NK-92 (cell line): Measurements from ENCODE around the gene HMCES.
"Not testable (repeated sequence)": the region's sequence is repeated elsewhere in the genome, so short reads cannot be mapped to it uniquely, and the experiment has no call there.

Experiments used
- DNase-seq: peaks from one replicate; lab custom pipeline; 2025; ENCODE audit not compliant: unreplicated experiment; lab: John Stamatoyannopoulos, UW

HMCES gene

DNA sequence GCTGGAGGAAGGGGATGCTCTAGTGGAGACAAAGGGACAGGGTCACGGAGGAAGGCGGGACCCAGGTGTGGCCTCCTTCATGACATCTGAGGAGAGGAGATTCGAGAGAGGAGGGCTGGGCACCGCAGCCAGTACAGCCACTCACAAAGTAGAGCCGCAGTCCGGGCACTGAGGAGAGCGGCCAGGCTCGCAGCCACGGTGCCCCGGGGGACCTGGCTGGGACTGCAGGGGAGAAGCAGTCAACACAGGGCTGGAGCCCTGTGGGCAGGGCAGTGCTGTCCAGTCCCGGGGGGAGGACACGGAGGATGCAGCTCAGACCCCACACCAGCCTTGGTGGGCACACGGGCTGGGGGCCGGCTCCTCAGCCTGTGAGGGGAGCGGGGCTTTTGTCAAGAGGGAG is 40.3 kb downstream of the HMCES start:
- no peak for DNase-seq

DNA sequence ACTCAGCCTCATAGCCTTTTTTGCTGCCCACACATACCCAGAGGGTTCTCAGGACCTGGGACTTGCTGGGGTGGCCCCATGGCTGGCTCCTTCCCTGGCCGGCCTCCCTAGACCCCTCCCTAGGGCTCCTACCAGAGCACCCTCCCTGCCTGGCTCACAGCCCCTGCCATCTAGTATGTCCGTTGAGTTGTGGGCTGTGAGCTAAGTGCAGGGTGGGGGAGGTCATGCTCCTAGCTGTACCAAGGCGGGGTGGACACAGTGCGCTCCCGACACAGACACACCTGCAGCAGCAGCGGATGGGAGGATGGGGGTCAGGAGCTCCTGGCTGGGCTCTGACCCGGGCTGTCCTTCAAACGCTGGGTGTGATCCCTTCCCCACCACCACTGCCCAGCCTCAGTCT is 41.6 kb downstream of the HMCES start:
- DNase-seq, result no peak

DNA sequence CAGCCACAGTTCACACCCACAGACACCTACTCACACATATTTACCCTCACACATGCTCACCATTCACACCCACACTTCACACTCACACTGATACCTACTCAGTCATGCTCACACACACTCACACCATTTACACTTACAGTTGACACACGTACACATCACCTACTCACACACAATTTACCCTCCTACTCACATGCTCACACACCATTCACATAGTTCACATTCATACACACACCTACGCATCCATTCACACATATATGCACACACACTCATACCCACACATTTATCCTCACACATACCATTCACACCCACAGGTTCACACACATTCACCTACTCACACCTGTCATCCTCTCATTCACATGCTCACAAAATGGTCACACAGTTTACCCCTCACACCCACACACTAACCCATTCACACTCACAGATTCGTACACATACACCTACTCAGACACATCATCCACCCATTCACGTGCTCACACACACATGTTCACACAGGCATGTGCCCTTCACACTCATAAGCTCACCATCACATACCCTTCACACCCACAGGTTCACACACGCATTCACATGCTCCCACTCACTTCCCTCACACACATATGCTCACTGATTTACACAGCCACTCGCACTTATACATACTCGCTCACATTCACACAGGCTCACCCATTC is 42.3 kb downstream of the HMCES start:
- no peak for DNase-seq

DNA sequence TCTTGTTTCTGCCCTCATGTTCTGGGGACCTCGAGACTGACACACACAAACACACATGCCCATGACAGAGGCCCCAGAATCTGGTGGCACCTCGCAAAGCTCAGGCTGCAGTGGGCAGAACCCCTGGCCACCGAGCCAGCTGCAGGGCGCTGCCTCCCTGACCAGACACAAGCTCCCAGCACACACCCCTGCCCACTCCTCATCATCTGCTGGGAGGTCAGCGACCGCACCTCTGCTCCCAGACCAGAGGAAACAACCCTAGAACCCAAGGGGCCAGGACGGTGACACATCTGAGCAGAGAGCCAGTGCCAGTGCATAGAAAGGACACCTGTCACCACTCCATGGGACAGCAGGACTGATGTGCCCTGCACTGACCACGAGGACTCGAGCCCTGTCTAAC is 43.2 kb downstream of the HMCES start:
- DNase-seq, result no peak

DNA sequence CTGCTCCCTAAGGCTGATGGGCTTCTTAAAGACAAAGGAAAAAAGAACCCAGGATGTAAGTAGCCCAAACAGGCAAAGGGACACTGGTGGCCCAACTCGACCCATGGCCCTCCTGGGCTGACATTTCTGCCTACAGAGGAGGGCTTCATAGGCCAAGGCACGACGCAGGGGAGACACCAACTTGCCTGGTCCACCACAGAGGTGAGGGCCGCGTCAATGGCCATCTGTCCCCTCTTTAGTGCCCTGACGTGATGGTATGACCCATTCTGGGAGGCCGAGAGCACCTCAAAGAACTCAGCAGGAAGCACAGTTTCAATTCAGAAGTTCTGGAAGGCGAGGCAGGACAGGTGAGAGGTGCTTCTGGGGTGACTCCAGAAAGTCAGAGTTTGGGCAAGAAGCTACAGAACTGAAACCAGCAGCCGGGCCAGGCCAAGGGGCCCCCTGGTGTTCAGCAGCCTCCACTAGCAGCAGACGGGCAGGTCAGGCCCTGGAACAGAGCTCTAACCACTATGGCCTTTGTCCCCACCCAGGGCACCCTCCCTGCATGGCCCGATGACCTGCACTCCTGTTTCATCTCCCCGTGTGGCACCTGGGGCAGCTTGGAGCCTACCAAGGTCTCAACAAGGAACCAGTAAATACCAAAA is 45.1 kb downstream of the HMCES start:
- DNase-seq, result no peak

DNA sequence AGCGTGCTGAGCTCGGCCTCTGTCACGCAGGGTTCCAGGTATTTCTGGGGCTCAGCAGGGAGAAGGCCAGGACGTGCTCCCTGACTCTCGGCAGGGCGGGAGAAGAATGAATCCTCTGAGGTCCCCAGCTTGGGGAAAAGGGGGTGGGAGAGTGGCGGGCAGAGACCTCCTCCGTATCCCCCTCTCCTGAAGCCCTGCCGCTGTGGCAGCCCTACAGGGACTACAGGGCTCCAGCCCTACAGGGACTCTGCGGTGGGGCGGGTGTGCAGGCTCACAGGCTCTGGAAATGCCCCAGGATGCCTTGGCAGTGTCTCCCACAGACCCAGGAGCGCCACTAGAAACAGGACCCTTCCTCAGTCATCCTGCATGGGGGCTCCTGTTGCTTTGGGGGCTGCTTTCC is 46.2 kb downstream of the HMCES start:
- DNase-seq, result no peak

DNA sequence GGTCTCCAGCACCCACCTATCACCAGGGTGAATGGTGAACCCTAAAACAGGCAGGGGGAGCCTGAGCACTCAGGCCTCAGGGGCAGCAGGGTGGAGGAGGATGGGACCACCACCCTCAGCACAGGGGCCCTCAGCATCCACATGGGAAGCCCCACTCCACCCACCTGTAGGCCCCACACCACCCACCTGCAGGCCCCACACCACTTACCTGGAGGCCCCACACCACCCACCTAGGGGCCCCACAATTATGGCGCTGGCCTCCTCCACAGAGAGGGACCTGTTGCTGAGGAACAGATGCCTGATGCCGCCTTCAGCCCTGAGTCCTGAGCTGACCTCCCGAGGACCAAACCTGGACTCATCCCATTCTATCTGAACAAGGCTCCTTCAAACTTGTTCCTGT is 46.7 kb downstream of the HMCES start:
- no peak for DNase-seq

DNA sequence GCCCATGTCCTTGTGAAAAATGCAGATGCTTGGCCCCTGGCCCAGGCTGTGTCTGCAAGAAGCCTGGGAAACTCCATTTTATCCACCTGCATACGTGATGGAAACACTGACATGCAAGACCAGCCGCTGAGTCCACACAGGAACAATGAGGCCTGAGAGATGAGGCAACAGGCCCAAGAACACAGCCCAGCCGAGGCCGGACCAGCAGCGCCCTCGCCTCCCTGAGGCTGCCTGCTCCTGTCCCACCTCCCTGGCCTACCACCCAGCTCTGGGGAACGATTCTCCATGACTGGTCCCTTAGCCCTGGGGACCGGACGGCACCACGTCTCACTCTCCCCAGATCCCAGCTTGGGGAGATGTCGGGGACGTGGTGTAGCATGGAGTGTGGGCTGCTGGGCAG is 47.5 kb downstream of the HMCES start:
- DNase-seq, result no peak

DNA sequence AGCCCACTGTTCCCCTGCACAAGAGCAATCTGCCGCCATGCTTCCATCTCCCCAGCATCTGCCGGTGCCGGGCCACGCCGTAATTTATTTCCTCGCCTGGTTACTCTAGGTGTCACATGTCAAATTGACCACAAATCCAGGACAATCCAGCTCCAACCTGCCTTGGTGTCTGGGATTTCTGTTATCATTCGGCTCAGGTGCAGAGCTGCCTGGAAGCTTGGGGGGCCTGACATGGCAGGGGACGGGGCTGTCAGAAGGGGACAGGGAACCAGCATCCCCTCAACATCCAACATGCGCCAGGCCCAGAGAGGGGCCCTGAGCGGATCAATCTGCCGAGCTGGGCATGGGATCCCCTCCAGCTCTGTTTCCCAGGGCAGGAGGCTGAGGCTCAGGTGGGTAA is 47.9 kb downstream of the HMCES start:
- DNase-seq, result no peak

DNA sequence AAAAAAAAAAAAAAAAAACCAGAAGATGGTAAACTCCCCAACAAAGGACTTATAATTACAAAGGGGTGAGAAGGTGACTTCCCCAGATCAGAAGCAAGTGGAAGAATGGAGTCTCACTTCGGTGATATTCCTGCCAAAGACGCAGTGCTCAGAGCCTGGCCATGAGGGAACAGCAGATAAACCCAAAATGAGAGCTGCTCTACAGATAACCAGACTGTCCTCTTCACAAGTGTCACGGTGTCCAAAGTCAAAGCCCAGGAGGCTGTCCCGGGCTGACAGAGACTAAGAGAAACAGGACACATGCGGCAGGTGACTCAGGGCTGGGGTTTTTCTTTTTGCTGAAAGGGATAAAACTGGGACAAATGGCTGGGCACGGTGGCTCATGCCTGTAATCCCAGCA is 48.8 kb downstream of the HMCES start:
- no peak for DNase-seq

DNA sequence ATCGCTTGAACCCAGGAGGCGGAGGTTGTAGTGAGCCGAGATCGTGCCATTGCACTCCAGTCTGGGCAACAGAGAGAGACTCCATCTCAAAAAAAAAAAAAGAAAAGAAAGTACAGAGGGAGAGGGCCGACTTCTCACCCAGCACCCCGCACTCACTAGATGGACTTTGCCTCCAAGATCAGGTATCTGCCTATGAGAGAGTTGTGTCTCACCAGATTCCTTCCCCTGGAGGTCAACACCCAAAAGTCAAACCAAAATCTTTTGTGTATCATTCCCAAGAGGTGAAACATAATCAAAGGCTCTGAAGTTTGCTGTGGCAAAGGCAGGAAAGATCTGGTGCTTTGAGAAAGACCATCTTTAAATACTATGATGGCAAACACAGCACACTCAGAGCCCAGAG is 51.2 kb downstream of the HMCES start:
- DNase-seq, result no peak

DNA sequence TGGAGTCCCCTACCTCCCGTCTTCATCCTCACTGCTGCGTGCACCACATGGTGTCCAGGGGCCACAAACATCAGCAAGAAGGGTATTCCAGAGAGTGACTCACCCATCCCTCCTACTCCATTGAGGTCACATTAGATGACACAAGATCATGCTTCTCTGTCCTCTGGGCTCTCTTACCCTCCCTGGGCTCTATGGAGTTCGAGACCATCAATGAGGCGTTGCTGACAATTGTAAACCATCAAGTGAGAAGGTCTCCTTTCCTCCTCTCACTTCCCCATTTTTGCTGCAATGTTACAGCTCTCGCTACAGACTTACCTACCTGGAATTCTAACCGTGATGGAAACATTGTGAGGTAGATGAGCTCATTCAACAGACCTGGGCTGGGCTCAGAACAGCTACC is 51.7 kb downstream of the HMCES start:
- no peak for DNase-seq

DNA sequence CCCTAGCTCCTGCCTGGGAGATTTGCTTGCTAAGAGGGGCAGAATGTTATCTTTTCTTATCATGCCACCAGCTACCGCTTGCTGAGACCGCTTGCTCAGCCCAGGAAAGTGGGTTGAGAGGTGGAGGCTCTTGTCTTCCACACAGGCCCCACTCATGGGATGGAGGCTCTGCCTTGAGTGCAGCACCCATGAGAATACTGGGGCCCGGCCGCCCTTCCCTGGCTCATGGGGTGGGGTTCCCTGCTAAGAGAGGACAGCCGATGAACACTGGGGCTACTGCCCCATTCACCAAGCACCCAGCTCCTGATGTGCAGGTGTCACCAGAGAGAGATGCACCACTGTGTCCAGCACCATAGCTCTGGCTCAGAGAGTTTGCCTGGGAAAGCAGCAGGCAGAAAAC is 55.2 kb downstream of the HMCES start:
- DNase-seq, result no peak

DNA sequence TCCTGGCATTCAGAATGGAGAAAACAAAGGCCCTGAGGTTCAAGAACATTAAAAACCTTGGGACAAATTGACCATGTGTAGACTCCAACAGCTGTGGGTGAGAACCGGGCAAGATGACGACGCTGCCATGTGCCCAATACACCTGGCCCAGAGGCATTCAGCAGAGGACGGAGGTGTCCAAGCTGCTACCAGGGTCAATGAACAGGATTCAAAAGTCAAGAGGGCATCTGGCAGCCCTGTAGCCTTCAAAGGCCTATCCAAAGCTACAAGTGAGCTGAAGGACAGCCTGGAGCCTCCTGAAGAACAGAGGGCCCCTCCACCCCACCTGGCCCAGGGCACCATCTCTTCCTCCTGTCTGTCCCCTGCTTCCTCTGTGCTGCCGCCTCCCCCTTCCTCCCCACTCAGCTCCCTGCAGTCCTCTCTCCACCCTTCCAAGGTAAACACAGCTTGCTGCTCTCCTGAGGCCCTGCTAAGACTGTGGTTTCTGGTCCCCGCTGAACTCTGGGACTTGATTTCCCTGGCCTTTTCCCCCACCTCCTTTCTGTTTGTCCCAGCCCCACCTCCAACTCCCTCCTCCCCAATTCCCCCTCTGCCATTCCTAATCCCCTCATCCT is 57.5 kb downstream of the HMCES start:
- DNase-seq, result no peak

DNA sequence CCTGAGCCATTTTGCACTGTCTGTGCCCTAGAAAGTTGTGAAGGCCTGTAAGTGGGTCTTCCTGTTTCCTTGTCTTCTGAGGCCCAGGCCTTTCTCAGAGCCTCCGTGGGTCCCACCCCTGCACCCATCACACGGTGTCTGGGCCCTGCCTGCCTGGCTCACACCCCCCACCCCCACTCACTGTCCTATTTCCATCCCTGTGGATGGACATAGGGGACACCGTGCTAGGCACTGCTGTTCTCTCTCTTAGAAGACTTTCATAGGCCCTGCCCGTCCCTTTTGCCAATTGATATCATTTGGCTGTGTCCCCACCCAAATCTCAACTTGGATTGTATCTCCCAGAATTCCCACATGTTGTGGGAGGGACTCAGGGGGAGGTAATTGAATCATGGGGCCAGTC is 59.0 kb downstream of the HMCES start:
- DNase-seq, result not testable (repeated sequence)

DNA sequence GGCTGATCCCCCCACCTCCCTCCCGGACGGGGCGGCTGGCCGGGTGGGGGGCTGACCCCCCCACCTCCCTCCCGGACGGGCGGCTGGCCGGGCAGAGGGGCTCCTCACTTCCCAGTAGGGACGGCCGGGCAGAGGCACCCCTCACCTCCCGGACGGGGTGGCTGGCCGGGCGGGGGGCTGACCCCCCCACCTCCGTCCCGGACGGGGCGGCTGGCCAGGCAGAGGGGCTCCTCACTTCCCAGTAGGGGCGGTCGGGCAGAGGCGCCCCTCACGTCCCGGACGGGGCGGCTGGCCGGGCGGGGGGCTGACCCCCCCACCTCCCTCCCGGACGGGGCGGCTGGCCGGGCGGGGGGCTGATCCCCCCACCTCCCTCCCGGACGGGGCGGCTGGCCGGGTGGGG is 60.5 kb downstream of the HMCES start:
- not testable (repeated sequence) for DNase-seq

DNA sequence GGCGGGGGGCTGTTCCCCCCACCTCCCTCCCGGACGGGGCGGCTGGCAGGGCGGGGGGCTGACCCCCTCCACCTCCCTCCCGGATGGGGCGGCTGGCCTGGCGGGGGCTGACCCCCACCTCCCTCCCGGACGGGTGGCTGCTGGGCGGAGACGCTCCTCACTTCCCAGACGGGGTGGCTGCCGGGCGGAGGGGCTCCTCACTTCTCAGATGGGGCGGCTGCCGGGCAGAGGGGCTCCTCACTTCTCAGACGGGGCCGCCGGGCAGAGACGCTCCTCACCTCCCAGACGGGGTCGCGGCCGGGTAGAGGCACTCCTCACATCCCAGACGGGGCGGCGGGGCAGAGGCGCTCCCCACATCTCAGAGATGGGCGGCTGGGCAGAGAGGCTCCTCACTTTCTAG is 61.2 kb downstream of the HMCES start:
- DNase-seq, result not testable (repeated sequence)

DNA sequence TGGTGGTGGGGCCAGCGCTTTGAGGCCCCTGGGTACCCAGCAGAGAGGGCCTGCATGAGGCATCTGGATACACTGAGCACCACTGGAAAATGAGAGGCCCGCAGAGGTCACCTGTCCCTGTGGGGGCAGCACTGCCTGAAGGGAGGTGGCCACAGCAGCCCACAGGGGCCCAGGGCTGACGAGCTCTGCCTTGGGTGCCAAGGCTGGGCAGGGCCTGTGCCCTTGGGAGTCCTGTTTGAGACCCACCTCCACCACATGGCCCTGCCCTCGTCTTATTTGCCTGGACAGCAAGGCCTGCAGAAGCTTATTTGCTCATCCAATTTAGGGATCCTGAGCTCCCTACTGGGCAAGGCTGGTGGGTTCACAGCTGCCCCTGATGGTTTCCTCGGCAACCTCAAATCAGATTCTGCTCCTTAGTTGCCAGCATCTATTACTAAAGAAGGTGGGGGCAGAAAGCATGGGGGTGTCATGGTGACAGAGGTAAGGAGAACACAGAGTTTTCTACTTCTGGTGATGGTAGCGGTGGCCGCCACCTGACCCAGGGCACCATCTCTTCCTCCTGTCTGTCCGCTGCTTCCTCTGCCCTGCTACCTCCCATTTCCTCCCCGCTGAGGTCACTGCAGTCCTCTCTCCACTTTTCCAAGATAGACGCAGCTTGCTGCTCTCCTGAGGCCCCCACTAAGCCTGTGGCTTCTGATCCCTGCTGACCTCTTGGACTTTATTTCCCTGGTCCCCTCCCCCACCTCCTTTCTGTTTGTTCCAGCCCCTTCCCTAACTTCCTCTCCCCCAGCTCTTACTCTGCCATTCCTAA is 62.9 kb downstream of the HMCES start:
- DNase-seq, result no peak

DNA sequence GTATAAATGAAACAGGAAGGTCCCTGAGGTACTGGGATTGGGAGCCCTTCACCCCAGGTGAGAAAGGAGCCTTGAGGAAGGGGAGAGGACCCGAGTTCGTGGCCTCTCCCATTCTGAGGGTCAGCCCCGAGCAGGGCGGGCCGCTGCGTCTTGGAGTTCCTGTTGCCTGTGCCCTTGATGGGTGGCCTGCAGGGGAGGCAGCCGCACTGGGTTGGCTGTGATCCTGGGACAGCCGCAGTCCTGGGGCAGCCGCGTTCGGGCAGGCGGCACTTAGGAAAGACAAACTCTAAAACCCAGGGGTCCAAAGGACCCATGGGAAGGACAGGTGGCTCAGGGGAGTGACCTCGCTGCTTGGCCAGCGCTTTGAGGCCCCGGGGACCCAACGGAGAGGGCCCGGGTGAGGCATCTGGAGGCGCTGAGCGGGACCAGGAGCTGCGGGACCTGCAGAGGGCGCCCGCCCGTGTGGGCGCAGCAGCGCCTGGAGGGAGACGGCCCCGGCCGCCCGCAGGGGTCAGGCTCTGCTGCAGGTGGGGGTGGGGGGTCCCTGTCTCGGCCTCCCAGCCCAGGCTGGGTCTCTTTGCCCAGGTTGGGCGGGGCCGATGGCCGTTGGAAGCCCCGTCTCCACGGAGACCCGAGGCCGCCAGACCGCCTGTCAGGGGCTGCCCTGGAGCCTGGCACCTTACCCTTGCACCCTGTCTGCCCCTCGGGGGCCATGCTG is 65.1 kb downstream of the HMCES start:
- no peak for DNase-seq

DNA sequence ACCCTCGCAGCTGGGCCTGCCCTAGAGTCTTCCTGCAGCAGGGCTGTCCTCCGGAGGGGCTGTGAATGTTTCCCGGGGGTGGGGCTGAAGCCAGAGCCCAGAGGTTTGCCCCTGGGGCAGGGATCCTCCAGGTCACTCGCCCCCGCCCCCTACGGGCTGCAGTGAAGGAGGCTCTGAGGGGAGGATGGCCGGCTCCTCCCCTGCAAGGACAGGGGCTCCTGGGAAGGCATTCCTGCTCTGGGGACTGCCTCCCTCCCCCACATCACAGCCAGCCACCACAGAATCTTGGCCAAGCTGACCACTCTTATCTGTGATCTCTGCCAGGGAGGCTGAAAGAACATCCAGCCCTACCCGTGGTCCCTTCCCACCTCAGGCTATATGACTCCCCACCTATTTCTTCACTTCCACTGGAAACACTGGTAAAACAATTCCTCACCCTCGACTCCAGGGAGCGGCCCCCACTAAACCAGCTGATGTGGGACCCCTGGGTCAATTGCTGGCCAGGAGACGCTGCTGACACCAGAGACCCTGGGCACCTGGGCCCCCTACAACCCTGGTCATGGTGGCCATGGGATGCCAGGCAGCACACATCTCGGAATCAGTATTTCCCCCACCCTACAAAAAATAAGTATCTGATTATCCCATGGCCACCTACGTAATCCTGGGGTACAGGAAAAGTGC is 66.0 kb downstream of the HMCES start:
- no peak for DNase-seq

DNA sequence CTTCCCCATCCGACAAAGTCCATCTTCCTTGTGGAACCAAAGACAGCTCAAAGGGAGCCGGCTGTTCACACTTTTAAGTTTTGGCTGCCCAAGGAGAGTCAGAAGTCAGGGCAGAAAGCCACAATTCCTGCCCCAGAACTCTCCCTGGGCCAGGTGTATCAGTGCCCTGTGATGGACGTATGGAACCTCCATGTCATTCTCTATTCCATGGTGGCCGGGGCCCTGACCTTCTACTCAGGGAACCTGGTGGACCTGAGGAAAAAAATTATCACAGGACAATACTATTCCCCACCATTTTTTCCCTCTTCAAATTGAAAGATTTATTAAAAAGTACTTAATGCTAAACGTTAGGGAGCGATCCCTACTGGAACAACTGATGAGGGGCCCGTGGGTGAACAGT is 66.6 kb downstream of the HMCES start:
- DNase-seq, result no peak
